Common myeloid progenitor, CD34-positive (primary cell): ENCODE data around the gene DLEC1.
"Not testable (repeated sequence)": the region's sequence is repeated elsewhere in the genome, so short reads cannot be mapped to it uniquely, and the experiment has no call there.

Source experiments
- CTCF ChIA-PET: fragments of 350-600 bp; sonication (Branson Sonifier 250); formaldehyde crosslinking; loops from one replicate; lab custom pipeline; 2021; ENCODE audit warnings: antibody characterized with exemption; lab: Charles Lee
- POLR2A ChIA-PET: fragments of 350-600 bp; sonication (Branson Sonifier 250); formaldehyde crosslinking; loops from one replicate; lab custom pipeline; 2021; ENCODE audit warnings: antibody characterized with exemption; lab: Charles Lee
- DNase-seq, 3 donors: peaks; one replicate each; pipeline versions ENCODE4 v3.0.0 to v3.0.0-alpha.2; 2013
- H3K27ac ChIP-seq, 2 experiments: 1 replicate in 1 of 2; 2 replicates in 1 of 2; pipeline ENCODE4 v1.7.0; 2013; ENCODE audit warnings: inconsistent platforms in 2 of 2, low read length in 2 of 2, mild to moderate bottlenecking in 2 of 2, low read depth in 1 of 2, moderate library complexity in 1 of 2; ENCODE audit not compliant: severe bottlenecking in 2 of 2, insufficient read depth in 1 of 2, poor library complexity in 1 of 2
- H3K27me3 ChIP-seq, 5 experiments: replicated peaks in 2 of 5; 1 replicate in 3 of 5; 2 replicates in 2 of 5; pipeline versions ENCODE4 v1.6.1 to v1.7.0; 2013; ENCODE audit warnings: low read length in 4 of 5, mild to moderate bottlenecking in 2 of 5, moderate library complexity in 2 of 5, inconsistent platforms in 1 of 5; ENCODE audit not compliant: insufficient read depth in 5 of 5, control insufficient read depth in 4 of 5
- H3K36me3 ChIP-seq, 4 experiments: 1 replicate in 2 of 4; 2 replicates in 2 of 4; pipeline versions ENCODE4 v1.6.1 to v1.7.0; 2013; ENCODE audit warnings: low read length in 3 of 4, control low read depth in 1 of 4, mild to moderate bottlenecking in 1 of 4; ENCODE audit not compliant: control insufficient read depth in 4 of 4, insufficient read depth in 4 of 4
- H3K4me1 ChIP-seq, 4 experiments: 1 replicate in 3 of 4; 2 replicates in 1 of 4; pipeline versions ENCODE4 v1.6.1 to v1.7.1; 2013; ENCODE audit warnings: low read length in 3 of 4, mild to moderate bottlenecking in 3 of 4, control low read depth in 1 of 4, inconsistent platforms in 1 of 4, moderate library complexity in 1 of 4; ENCODE audit not compliant: control insufficient read depth in 4 of 4, insufficient read depth in 4 of 4; ENCODE audit errors: control extremely low read depth in 1 of 4
- H3K4me3 ChIP-seq, 7 experiments: 1 replicate in 4 of 7; 2 replicates in 3 of 7; pipeline versions ENCODE4 v1.5.1 to v1.7.0; 2013; ENCODE audit warnings: mild to moderate bottlenecking in 7 of 7, low read length in 6 of 7, moderate library complexity in 6 of 7, inconsistent platforms in 2 of 7, low read depth in 2 of 7, control low read depth in 1 of 7; ENCODE audit not compliant: insufficient read depth in 4 of 7, control insufficient read depth in 1 of 7; ENCODE audit errors: extremely low read depth in 1 of 7
- H3K9me3 ChIP-seq, 5 experiments: 1 replicate in 4 of 5; 2 replicates in 1 of 5; pipeline versions ENCODE4 v1.6.1 to v1.7.1; 2013; ENCODE audit warnings: low read length in 4 of 5, mild to moderate bottlenecking in 2 of 5, inconsistent platforms in 1 of 5, low read depth in 1 of 5, moderate library complexity in 1 of 5; ENCODE audit not compliant: control insufficient read depth in 4 of 5, insufficient read depth in 2 of 5; ENCODE audit errors: control extremely low read depth in 1 of 5
- WGBS: methylation state at CpG from one replicate; pipeline ENCODE4 v1.1.5; 2013; ENCODE audit not compliant: insufficient coverage; 5-methylcytosine and 5-hydroxymethylcytosine counted together

Gene DLEC1

GRCh38 chr3:38030126-38031021 lies 8.6 kb upstream of the DLEC1 start:
- H3K36me3 ChIP-seq, result no peaks in the 10 kb centered on the region
- H3K9me3 ChIP-seq, result no peaks in the 10 kb centered on the region
- POLR2A ChIA-PET, result no interaction called here
- 45% methylated on average over 7 of the region's 8 CpGs for WGBS
- CTCF ChIA-PET, result no interaction called here
- peaks cover 5 to 17% (median 16%) of the 10 kb centered on the region in 4 experiments for H3K4me1 ChIP-seq
- no peak overlapping the region for H3K27ac ChIP-seq
- H3K4me3 ChIP-seq, result peak overlapping the region in 4 of 7 experiments; percentile 45 to 70 (median 54)
- H3K27me3 ChIP-seq, result peaks cover 0 to 54% (median 38%) of the 10 kb centered on the region in 5 experiments
- no peak for DNase-seq

- Histone ChIP-seq H3K9me3 (no peaks in the 10 kb centered on the region), H3K4me1 (peaks cover 0 to 11% (median 11%) of the 10 kb centered on the region in 4 experiments), H3K27ac (no peak overlapping the region), H3K4me3 (no peak overlapping the region), H3K27me3 (peaks cover 0 to 54% (median 38%) of the 10 kb centered on the region in 5 experiments), H3K36me3 (no peaks in the 10 kb centered on the region)
- CTCF ChIA-PET, result interaction anchor here (1.1 kb wide), 1 partner anchor 28 kb away, joined by 3 read pairs; no protein-coding TSS in a partner anchor
- POLR2A ChIA-PET, result no interaction called here
- WGBS, result 68% methylated on average over 4 of the region's 9 CpGs
- DNase-seq, result peak; percentile 26 to 65 (median 48)
These were observed 7.7 kb upstream of the DLEC1 start for GRCh38 chr3:38031022-38031994.

GRCh38 chr3:38032328-38032865 lies 6.6 kb upstream of the DLEC1 start:
- Histone ChIP-seq H3K27me3 (peaks cover 0 to 53% (median 38%) of the 10 kb centered on the region in 5 experiments), H3K4me1 (peaks cover 0 to 11% (median 11%) of the 10 kb centered on the region in 4 experiments), H3K36me3 (no peaks in the 10 kb centered on the region), H3K27ac (no peak overlapping the region), H3K9me3 (no peaks in the 10 kb centered on the region), H3K4me3 (no peak overlapping the region)
- 100% methylated on average over 1 of the region's 1 CpG for WGBS
- DNase-seq, result no peak
- ChIA-PET CTCF (interaction anchor here (0.9 to 1.6 kb wide), 3 partner anchors 12 to 29 kb away, joined by 3 to 6 read pairs (median 3); no protein-coding TSS in a partner anchor), POLR2A (no interaction called here)

GRCh38 chr3:38033586-38033985 lies 5.4 kb upstream of the DLEC1 start:
- 97% methylated on average over 6 of the region's 7 CpGs for WGBS
- DNase-seq, H3K9me3 ChIP-seq, H3K27ac ChIP-seq, H3K4me3 ChIP-seq, POLR2A ChIA-PET, H3K36me3 ChIP-seq: not testable (repeated sequence)
- peaks cover 0 to 41% (median 26%) of the 10 kb centered on the region in 5 experiments for H3K27me3 ChIP-seq
- peaks cover 4 to 18% (median 14%) of the 10 kb centered on the region in 4 experiments for H3K4me1 ChIP-seq
- CTCF ChIA-PET, result interaction anchor here (0.6 to 1.6 kb wide), 2 partner anchors 19 to 345 kb away, joined by 3 to 6 read pairs; no protein-coding TSS in a partner anchor

GRCh38 chr3:38034335-38034734 lies 4.7 kb upstream of the DLEC1 start:
- whole genome bisulfite sequencing, result 91% methylated on average over 6 of the region's 9 CpGs
- CTCF ChIA-PET, result interaction anchor here (1.6 to 2.0 kb wide), 2 partner anchors 12 to 37 kb away, joined by 4 read pairs; no protein-coding TSS in a partner anchor

GRCh38 chr3:38036286-38036685 lies 2.7 kb upstream of the DLEC1 start:
- ChIA-PET POLR2A (no interaction called here), CTCF (interaction anchor here (2.0 kb wide), 1 partner anchor 39 kb away, joined by 4 read pairs; no protein-coding TSS in a partner anchor)
- 100% methylated on average over 4 of the region's 5 CpGs for WGBS
- Histone ChIP-seq H3K36me3 (no peaks in the 10 kb centered on the region), H3K4me1 (peaks cover 7 to 25% (median 21%) of the 10 kb centered on the region in 4 experiments), H3K4me3 (no peak overlapping the region), H3K9me3 (no peaks in the 10 kb centered on the region), H3K27me3 (peaks cover 0 to 15% (median 10%) of the 10 kb centered on the region in 5 experiments), H3K27ac (no peak overlapping the region)
- DNase-seq, result no peak

More at GRCh38 chr3:38034335-38034734, 4.7 kb upstream of the DLEC1 start:
- H3K4me3 ChIP-seq, DNase-seq, H3K27ac ChIP-seq, H3K9me3 ChIP-seq, H3K36me3 ChIP-seq: not testable (repeated sequence)
- H3K4me1 ChIP-seq, result peaks cover 7 to 23% (median 19%) of the 10 kb centered on the region in 4 experiments
- H3K27me3 ChIP-seq, result peaks cover 0 to 34% (median 23%) of the 10 kb centered on the region in 5 experiments
- POLR2A ChIA-PET, result interaction anchor here (0.7 kb wide), 1 partner anchor 79 kb away, joined by 3 read pairs; no protein-coding TSS in a partner anchor
